NCI-H446 treated with DMSO at 0.1 percent for 48 hours (cell line): Measurements from ENCODE around the gene CCDC134.
"Not testable (repeated sequence)": the region's sequence is repeated elsewhere in the genome, so short reads cannot be mapped to it uniquely, and the experiment has no call there.

ENCODE experiments used
- DNase-seq: peaks from one replicate; lab custom pipeline; 2025; lab: John Stamatoyannopoulos, UW

CCDC134 gene

DNA sequence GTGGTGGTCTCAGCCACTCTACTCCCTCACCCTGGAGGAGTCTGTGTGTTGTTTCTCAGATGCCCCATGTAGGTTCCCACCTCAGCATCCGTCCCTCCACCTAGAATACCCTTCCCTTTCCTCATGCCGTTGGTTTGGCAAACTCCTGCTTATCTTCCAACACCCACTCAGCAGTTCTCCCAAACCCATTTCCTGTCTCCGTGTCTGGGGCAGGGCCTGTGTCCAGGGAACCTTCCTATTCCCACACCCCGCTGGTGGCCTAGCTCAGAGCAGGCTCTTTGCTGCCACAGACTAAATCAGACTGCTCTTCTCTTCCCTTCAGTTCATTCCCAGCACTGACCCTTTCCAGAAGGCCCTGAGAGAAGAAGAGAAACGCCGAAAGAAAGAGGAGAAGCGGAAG lies 24.9 kb downstream of the CCDC134 start:
- DNase-seq = no peak

- DNase-seq = no peak
Measured at GRCh38 chr22:41826021-41826420, 25.5 kb downstream of the CCDC134 start.

DNA sequence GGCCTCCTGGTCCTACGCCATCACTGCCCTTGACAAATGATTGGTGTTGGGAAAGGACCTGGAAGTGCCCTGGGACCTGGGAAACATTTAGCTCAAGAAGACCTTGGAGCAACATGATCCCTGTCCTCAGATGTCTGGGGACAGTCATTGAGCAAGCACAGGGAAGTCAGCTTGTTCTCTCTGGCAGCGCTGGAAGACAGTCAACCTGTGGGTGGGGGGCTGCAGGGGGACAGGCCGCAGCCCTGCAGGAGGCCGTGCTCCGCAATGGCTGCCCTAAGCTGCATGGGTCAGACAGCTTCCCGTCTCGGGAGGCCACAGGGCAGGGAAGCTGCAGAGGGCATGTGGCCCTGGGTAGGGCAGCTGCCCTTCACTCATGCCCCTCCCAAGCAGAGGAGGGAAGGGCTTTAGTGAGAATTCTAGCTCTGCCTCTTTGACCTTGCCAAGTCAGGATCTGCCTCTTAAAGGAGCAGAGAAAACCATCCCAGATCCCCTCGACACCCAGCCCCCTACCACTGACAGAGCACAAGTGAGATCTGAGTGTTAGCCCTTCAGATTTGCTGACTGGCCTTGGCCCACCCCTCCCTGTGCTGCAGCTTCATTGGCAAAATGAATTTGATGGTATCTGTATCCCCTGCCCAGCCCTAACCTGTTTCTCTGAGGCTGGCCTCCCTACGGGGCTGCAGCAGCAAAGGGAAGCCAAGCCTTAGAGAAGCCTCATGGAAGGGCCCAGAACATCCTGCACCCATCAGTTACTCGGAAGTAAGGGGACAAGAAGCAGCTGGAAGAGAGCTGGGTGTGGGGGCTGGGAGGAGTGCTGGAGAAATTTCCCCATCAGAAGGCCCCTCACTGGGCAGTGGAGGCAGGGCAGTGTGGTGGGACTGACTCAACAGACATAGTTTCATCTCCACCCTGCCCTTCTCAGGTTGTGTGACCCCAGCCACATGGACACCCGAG lies 26.2 kb downstream of the CCDC134 start:
- DNase-seq = no peak

DNA sequence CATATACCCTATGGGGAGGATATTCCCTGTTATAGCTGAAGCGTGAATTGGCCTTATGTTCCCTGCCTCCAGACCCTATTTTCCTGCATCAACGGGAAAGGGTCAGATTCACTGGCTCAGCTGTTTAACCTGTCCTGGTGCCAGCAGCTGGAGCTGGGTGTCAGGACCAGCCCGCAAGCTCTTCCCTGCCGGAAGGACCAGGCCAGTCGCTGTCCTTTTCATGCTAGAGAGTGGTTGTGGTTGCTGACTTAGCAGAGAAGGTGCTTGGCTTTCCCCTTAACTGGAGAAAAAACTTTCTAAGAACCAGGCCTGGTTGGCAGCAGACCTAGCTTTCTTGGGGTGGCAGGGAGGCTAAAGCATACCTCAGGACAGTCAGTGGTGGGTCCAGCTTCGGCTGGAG lies 27.2 kb downstream of the CCDC134 start:
- DNase-seq = no peak

DNA sequence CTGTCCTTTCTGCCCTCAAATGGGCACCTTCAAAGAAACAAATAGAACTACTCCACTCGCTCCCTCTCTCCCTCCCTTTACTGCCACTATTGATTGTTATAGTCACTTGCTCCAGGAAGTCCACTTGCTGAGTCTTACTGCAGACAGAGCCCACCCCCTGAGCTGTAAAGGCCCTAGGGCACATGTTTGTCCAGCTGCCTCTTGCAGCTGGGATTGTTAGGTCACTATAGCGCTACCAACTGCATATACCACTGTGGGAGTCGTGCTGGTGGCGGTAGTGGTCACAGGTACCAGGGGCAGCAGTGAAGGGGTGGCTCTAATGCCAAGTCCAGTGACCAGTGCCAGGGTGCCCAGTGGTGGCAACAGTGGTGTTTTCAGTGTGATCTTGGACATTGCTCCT lies 28.0 kb downstream of the CCDC134 start:
- DNase-seq = no peak

DNA sequence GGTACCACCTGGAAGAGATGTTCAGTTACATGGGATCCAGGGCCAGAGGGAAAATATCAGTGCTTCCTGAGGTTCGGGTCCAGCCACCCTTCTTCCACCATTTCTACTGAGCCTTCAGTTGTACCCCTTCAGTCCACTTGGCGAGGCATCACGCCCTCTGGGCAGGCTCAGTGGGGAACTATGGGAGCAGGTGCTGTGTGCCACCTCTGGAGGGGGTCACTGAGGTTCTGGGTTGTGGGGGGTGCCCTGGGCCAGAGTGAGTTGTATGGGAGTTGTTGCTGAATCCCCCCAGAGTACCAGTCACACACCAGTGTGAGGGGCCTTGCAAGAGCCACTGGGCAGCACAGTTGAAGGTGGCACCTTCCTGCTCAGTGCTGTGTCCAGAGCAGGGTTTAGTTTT lies 29.7 kb downstream of the CCDC134 start:
- no peak for DNase-seq

- peak; percentile 8 for DNase-seq
Measured at GRCh38 chr22:41831383-41831782, 30.9 kb downstream of the CCDC134 start.

DNA sequence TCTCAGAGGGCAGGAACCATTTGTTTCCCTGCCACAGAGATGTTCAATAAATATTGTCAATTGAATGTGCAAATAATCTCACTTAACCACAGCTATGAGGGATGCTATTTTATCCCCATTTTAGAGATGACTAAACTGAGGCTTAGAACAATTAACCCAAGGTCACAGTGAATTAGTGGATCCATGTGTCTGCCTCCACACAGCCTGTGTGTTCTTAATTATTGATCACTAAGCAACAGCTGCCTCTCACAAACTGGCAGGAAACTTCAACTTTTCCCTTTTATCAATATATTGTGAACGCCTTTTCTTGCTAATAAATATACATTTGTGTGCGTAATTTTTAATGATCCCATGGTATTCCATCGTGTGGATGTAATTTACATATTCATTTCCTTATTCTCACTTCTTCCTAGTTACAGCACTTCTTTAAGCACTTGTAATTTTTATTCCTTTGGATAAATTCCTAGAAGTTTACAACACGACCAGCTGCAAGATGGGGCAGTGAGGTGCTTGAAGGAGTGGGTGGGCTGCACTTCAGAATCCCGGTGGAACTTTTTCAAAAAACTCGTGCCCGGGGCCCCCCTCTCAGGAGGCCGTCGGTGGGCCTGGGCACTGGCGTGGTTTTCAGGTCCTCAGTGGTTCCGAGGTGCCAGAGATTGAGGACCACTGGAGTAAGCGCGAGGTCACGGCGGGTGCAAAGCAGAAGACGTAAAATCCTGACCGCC lies 31.5 kb downstream of the CCDC134 start:
- no peak for DNase-seq

DNA sequence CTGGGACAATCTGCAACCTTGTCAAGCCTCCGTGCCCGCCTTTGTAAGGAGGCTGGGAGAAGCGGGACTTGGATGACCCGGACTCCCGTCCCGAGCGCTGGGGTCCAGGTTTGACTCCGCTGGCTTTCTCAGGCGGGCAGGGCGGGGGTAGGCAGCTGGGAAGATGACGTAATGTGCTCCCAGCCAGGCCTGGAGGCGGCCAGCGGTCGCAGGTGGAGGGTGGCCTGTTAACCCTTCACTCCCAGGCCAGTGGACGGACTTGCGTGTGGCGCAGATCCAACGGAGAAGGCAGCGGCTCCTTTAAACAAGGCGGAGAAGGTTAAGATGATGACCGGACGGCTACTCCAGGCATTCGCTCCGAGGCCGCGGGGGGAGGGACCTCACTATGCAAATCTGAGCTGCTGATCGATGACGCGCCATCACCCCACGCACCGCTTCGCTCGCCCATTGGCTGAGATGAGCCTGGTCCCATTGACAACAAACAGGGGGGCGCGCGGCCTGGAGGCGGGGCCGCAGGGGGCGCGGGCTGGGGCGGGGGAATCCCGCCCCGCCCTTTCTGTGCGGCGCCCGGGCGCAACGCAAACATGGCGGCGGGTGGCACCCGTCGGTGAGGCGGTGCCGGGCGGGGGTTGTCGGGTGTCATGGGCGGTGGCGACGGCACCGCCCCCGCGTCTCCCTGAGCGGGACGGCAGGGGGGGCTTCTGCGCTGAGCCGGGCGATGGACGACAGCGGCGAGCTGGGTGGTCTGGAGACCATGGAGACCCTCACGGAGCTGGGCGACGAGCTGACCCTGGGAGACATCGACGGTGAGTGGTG lies 32.3 kb downstream of the CCDC134 start, which contains the start of gene SREBF2:
Gene SREBF2, plus strand, starts transcription at position 553 of the 816 bp plus-strand sequence. Its CDS starts 166 bp downstream, at position 719.
- peak; percentile 98 for DNase-seq

DNA sequence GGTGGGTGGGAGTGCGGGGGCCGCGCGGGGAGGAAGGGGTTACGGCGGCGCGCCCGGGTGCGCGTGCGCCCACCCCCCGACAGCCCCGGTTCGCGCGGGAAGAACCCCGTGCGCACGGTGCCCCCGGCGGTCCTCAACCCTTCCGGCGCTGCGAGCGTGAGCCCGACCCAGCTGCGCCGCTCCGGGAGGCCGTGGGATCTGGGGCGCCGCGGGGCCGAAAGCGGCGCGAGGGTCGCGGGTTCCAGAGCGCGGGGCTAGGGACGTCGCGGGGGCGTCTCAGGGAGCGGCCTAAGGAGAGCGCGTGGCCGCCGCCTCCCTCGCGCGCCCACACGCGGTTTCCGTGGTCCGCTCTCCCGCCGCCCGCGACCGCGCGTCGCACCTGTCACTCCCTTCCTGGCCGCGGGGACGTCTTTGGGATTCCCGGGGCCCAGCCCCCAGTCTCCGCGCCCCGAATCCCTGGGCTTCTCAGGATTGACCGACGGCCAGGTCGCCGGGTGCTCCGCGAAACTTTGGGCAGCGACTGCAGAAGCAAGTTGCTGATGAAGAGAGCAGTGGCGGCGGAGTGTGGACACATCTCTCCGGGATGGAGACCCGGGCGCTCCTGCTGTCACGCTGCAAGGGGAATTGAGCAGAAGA lies 33.0 kb downstream of the CCDC134 start:
- no peak for DNase-seq

DNA sequence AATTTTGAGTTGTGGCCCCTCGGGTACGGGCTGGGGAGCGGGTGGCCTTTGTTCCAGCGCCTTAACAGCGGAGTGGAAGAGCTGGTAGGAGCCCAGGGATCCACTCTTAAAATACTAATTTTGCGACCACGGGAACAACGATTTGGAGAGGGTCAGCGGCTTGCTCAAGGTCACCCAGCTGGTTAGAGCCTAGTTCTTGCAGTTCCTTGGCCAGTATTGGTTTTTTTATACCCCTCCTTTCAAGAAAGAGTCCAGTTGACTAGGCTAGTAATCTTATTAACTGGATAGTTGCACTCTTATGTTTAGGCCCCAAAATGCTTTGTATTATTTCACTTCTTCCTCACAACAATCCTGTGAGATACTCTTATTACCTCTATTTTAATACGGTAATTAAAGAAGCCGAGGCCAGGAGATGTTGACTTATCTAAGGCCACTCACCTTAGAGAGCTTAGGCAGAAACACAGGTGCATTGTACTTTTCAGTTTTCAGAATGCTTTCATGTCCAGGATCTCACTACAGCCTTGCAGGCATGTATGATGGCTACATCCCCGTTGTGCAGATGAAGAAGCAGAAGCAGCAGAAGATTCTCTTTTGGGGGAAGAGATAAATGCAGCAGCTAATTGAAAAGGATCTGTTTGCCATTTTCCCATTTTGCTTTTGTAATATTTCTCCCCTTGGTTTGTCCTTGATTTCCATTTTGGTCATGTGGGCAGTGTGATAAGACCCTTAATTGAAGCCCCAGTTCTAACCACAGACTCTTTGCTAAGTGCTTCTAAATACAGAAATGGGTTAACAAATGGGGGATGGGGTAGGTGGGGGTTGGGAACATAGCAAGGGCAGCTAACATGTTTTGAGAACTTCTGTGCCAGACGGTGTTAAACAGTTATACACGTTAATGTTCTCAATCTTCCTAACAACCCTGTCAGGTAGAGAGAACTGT lies 33.8 kb downstream of the CCDC134 start:
- DNase-seq = no peak

DNA sequence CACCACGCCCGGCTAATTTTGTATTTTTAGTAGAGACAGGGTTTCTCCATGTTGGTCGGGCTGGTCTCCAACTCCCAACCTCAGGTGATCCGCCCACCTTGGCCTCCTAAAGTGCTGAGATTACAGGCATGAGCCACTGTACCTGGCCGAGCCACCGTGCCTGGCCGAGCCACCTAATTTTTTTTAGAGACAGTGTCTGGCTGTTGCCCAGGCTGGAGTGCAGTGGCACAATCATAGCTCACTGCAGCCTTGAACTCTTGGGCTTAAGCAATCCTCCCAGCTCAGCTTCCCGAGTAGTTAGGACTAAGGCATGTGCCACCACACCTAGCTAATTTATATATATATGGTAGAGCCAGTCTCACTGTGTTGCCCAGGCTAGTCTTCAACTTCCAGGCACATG lies 35.0 kb downstream of the CCDC134 start:
- DNase-seq = not testable (repeated sequence)

- DNase-seq = no peak
Measured at GRCh38 chr22:41836551-41836950, 36.1 kb downstream of the CCDC134 start.

GRCh38 chr22:41838842-41839618 lies 38.6 kb downstream of the CCDC134 start:
- no peak for DNase-seq

GRCh38 chr22:41840216-41840615 lies 39.7 kb downstream of the CCDC134 start:
- DNase-seq = no peak

DNA sequence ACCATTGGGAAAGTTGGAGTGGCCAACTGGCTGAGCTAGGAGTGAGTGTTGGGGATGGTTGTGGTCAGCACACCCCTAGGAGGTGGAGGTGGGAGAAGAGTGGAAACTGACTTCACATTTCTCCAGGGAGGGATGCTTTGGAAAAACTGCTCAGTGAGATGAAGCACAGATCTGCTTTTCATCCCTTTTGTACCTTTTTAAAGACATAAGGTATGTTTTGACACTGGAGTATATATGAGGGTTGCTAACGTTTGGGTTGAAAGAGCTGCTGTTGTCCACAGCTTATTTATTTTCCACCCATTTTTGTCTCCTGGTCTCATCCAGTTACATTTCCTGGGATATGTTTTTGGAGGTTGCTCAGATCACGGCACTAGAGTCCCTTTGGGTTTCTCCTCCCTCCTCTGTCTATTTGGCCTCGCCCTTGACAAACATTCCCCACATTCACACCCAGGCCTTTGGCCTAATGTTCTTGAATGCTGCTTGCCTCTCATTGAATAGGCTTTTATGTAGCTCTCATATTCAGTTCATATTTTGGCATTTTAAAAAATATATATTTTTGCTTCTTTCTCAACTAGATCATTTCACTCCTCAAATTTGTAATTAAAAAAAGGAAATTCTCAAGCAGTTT lies 40.7 kb downstream of the CCDC134 start:
- DNase-seq = no peak

DNA sequence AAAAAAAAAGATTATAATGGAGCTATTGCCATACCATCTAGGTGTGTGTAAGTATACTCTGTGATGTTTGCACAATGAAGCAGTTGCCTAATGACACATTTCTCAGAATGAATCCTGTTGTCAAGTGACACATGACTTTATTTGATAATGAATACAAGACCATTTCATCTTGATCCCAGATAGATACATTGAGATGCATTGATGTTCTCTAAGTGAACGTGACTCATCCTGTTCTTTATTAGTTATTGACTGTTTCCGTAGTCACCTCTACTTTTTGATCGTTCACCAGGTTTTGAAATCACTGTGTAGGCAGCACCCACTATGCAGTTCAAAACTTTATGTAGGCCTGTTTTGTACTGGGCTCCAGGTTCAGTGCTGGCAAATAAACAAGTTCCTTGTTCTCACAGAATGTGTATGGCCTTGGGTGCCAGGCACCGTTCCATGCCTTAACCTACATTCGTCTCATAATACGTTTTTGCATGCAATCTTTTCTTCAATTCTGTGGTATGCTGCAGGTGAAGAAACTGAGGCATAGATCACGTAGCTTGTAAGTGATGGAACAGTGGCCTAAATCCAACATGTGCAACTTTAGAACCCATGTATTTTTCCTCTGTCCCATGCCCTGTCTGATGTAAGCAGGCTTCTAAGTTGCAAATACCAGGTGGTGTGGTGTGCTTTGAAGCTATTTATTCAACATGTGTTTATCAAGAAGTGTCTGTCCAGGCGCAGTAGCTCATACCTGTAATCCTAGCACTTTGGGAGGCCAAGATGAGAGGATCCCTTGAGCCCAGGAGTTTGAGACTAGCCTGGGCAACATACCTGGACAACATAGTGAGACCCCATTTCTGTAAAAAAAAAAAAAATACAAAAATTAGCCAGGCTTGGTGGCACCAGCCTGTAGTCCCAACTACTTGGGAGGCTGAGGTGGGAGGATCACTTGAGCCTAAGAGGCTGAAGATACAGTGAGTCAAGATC lies 42.8 kb downstream of the CCDC134 start:
- no peak for DNase-seq

DNA sequence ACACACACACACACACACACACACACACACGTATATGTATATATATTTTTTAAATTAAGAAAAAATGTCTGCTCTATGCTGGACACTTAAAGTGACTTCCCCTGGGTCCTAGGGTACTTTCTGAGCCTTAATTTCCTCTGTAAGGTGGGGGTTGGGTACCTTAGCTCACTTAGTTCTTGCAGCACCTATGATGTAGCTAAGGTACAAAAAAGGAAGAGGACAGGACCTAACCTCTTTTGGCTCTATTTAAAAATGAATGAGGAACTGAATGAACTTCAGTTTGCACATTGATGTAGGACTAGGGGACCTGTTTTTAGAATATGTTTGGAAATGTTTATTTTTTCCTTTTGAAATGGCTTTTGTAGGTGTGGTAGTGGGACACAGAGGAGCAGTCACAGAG lies 43.6 kb downstream of the CCDC134 start:
- DNase-seq = no peak
